GM12878 (cell line): ENCODE results near the gene PPP1R27. TPM values are rescaled to one million over a fixed set of nuclear protein-coding genes. Genes with fewer than 3 reads are reported as not detected.

Experiments
- ATAC-seq: fragments of 200-7000 bp; cut with Tn5 transposase; 3 replicates; pipeline ENCODE4 v1.9.1; 2020; ENCODE audit warnings: mild to moderate bottlenecking, moderate library complexity
- BruUV-seq: library from RNA; stranded (reverse); fragments of 400-500 nt; replicated peaks from 2 replicates; lab custom pipeline; 2021; lab: Mats Ljungman, UMichigan
- CTCF ChIA-PET: fragments of 300-600 bp; sonication (Branson Sonifier 250); formaldehyde crosslinking; extraction: SDS; loops from one replicate; lab custom pipeline; 2021; ENCODE audit warnings: inconsistent platforms; lab: Yijun Ruan, JAX
- POLR2A ChIA-PET: fragments of 350-600 bp; formaldehyde crosslinking; extraction: SDS; loops from one replicate; lab custom pipeline; 2021; ENCODE audit warnings: inconsistent platforms; lab: Charles Lee
- RAD21 ChIA-PET: fragments of 300-600 bp; sonication (Branson Sonifier 250); formaldehyde crosslinking; loops from one replicate; lab custom pipeline; 2023; ENCODE audit warnings: antibody characterized with exemption; ENCODE audit not compliant: unreplicated experiment; lab: Charles Lee
- SMC1A ChIA-PET: fragments of 300-600 bp; sonication (Branson Sonifier 250); formaldehyde crosslinking; loops from one replicate; lab custom pipeline; 2023; ENCODE audit not compliant: unreplicated experiment, uncharacterized antibody; lab: Charles Lee
- DNase-seq: peaks from one replicate; pipeline ENCODE4 v3.0.0-alpha.2; 2011; ENCODE audit warnings: low read depth, low spot score
- FAIRE-seq: peaks from 3 replicates; lab custom pipeline; 2011; peaks lifted over from hg19 to GRCh38; lab: Jason Lieb, UNC
- H2AFZ ChIP-seq: 2 replicates; pipeline ENCODE4 v1.6.0; 2011; ENCODE audit warnings: low read depth, low read length, control low read depth; ENCODE audit not compliant: control insufficient read depth
- H3K27ac ChIP-seq: 2 replicates; pipeline ENCODE4 v1.5.1; 2011; ENCODE audit warnings: control low read depth; ENCODE audit not compliant: control insufficient read depth, insufficient read depth
- H3K27me3 ChIP-seq, 2 experiments: replicated peaks in 1 of 2; 2 replicates each; pipeline versions ENCODE4 v1.6.0 to v1.6.1; 2011; ENCODE audit warnings: low read length in 1 of 2; ENCODE audit not compliant: control insufficient read depth in 2 of 2, insufficient read depth in 2 of 2
- H3K36me3 ChIP-seq, 2 experiments: 2 replicates each; pipeline ENCODE4 v1.5.1; 2011; ENCODE audit warnings: low read length in 1 of 2; ENCODE audit not compliant: control insufficient read depth in 2 of 2, insufficient read depth in 2 of 2
- H3K4me1 ChIP-seq: 2 replicates; pipeline ENCODE4 v1.6.1; 2011; ENCODE audit warnings: mild to moderate bottlenecking, low read length, moderate library complexity, mixed read lengths; ENCODE audit not compliant: control insufficient read depth, insufficient read depth
- H3K4me2 ChIP-seq: 2 replicates; pipeline ENCODE4 v1.6.0; 2011; ENCODE audit warnings: control low read depth; ENCODE audit not compliant: control insufficient read depth, insufficient read depth
- H3K4me3 ChIP-seq: fragments of 200-600 bp; sonication (generic); 2 replicates; pipeline ENCODE4 v1.5.1; 2016
- H3K79me2 ChIP-seq: 2 replicates; pipeline ENCODE4 v1.6.0; 2011; ENCODE audit warnings: low read length; ENCODE audit not compliant: control insufficient read depth, insufficient read depth
- H3K9ac ChIP-seq: 2 replicates; pipeline ENCODE4 v1.8.0; 2011; ENCODE audit warnings: low read length, control low read depth, mixed read lengths; ENCODE audit not compliant: control insufficient read depth, insufficient read depth
- H3K9me3 ChIP-seq: replicated peaks from 3 replicates; pipeline ENCODE4 v1.5.1; 2011; ENCODE audit warnings: mild to moderate bottlenecking, low read length; ENCODE audit not compliant: control insufficient read depth, insufficient read depth
- H4K20me1 ChIP-seq: 2 replicates; pipeline ENCODE4 v1.6.0; 2011; ENCODE audit not compliant: control insufficient read depth, insufficient read depth
- CHD2 ChIP-seq: IDR thresholded peaks from 2 replicates; pipeline ENCODE4 v1.6.1; 2011; ENCODE audit warnings: low read depth, low read length, improper control_type of control experiment, borderline replicate concordance
- DPF2 ChIP-seq: fragments of 450-650 bp; IDR thresholded peaks from 2 replicates; pipeline ENCODE4 v1.6.1; 2017; ENCODE audit warnings: mild to moderate bottlenecking
- EGR1 ChIP-seq, 2 experiments: IDR thresholded peaks; 1 replicate in 1 of 2; 2 replicates in 1 of 2; pipeline ENCODE4 v1.6.1; 2011 to 2012; ENCODE audit warnings: low read depth in 2 of 2, low read length in 2 of 2, borderline replicate concordance in 1 of 2, mild to moderate bottlenecking in 1 of 2, moderate library complexity in 1 of 2
- HDAC2 ChIP-seq: fragments of 200-600 bp; sonication (generic); IDR thresholded peaks from 2 replicates; pipeline ENCODE4 v1.6.1; 2017
- LARP7 ChIP-seq: fragments of 450-650 bp; IDR thresholded peaks from 2 replicates; pipeline ENCODE4 v1.6.1; 2017; ENCODE audit warnings: mild to moderate bottlenecking
- MXI1 ChIP-seq: fragments of 150-350 bp; IDR thresholded peaks from 2 replicates; pipeline ENCODE4 v1.6.1; 2011; ENCODE audit warnings: low read depth, mild to moderate bottlenecking, inconsistent platforms, low read length, improper control_type of control experiment
- MYB ChIP-seq: fragments of 150-350 bp; IDR thresholded peaks from 2 replicates; pipeline ENCODE4 v1.6.1; 2014; ENCODE audit warnings: mild to moderate bottlenecking, low read depth, low read length, borderline replicate concordance
- NFYA ChIP-seq: IDR thresholded peaks from 2 replicates; pipeline ENCODE4 v1.6.1; 2011; ENCODE audit warnings: low read depth, mild to moderate bottlenecking, low read length, improper control_type of control experiment, borderline replicate concordance
- NRF1 ChIP-seq: conservative IDR thresholded peaks from 2 replicates; pipeline ENCODE4 v1.6.1; 2011; ENCODE audit warnings: mild to moderate bottlenecking, low read depth, low read length, improper control_type of control experiment
- RAD51 ChIP-seq: fragments of 450-650 bp; IDR thresholded peaks from 2 replicates; pipeline ENCODE4 v1.6.1; 2016; ENCODE audit warnings: moderate library complexity, mild to moderate bottlenecking, inconsistent platforms
- RB1 ChIP-seq: fragments of 450-650 bp; formaldehyde crosslinking; IDR thresholded peaks from 2 replicates; pipeline ENCODE4 v1.6.1; 2017; ENCODE audit warnings: mild to moderate bottlenecking, borderline replicate concordance
- SP1 ChIP-seq: IDR thresholded peaks from one replicate; pipeline ENCODE4 v1.6.1; 2011; ENCODE audit warnings: low read depth, low read length
- YBX1 ChIP-seq: fragments of 450-650 bp; IDR thresholded peaks from 2 replicates; pipeline ENCODE4 v1.6.1; 2016; ENCODE audit warnings: antibody characterized with exemption
- ZNF592 ChIP-seq: fragments of 450-650 bp; IDR thresholded peaks from 2 replicates; pipeline ENCODE4 v1.6.1; 2017; ENCODE audit warnings: mild to moderate bottlenecking, moderate library complexity
- WGBS: methylation state at CpG from one replicate; pipeline ENCODE4 v1.1.6; 2016; ENCODE audit warnings: low lambda C conversion rate; ENCODE audit not compliant: insufficient replicate concordance, insufficient coverage; ENCODE audit errors: missing lambda C conversion rate; 5-methylcytosine and 5-hydroxymethylcytosine counted together
- in situ Hi-C: fragments of 300-500 bp; cut with MboI; formaldehyde crosslinking; loops from 9 replicates; pipeline ENCODE4 v1.14.3; 2018; ENCODE audit warnings: mixed read lengths
- intact Hi-C: fragments of 100-400 bp; cut with micrococcal nuclease; formaldehyde crosslinking; loops from one replicate; pipeline ENCODE4 v1.14.2; 2022; ENCODE audit not compliant: unreplicated experiment
- polyA plus RNA-seq, 11 experiments: library from polyadenylated mRNA; depleted of rRNA in 4 of 11; unstranded in 6 of 11; stranded (reverse) in 5 of 11; fragments of >200 nt; fragmentation: Nextera tagmentation in 4 of 11; fragmentation: Illumina TruSeq in 1 of 11; extraction: Ambion mirVana in 4 of 11; extraction: Trizol in 1 of 11; gene quantifications; 1 replicate in 1 of 11; 2 replicates in 10 of 11; pipeline versions ENCODE4 v1.2.1 to v1.2.3, GENCODE V29; 2011 to 2016; ENCODE audit warnings: inconsistent platforms in 2 of 11, missing spikeins in 2 of 11, low read depth in 1 of 11
- total RNA-seq, 4 experiments: library from RNA; depleted of rRNA in 3 of 4; stranded (reverse); fragments of >200 nt in 3 of 4; fragmentation: Illumina TruSeq in 1 of 4; extraction: Trizol in 1 of 4; gene quantifications; 2 replicates each; pipeline versions ENCODE4 v1.2.1 to v1.2.3, GENCODE V29; 2013 to 2021
- TF ChIP-seq, protein P1 (sequence below): fragments of 450-650 bp; IDR thresholded peaks from 2 replicates; pipeline ENCODE4 v1.6.1; 2014; ENCODE audit warnings: mild to moderate bottlenecking

The PPP1R27 gene
- total and polyA plus RNA-seq, 10 of the 15 experiments (the other 5 are each of a cell fraction or from before 2014, with no cell fraction given) = 0.17 to 1.6 (median 0.49) TPM; not detected in 3

DNA sequence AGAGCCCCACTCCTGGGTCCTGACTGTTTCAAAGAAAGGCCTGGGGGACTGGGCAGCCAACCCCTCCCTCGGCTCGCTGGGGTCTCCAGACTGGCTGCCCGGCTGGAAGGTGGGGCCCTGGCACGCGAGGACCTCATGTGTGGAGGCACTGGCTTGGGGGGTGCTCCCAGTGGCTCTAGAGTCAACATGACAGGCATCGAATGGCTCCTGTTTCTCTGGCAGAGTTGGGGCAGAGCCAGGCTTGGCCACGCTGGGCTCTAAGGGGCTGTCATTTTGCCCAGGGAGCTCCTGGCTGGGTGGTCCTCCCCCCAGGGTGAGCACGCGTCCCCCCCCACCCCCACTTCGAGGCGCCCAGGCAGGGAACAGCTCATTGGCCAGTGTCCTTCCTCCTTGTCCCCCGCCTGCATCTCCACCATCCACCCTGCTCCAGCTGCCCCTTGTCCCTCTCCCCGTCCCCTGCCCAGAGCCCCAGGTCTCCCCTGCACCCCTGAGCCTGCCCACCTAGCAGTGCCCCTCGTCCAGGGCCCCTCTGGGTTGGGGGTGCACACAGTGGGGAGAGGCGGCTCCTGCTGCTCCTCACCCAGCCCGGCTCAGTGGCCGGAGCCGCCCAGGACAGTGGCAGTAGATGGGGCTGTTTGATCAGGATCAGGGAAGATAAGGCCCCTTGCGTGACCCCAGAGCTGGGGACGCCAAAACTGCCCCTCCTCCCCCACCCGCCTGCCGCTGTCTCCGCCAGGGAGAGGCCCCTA, 28.2 kb downstream of the PPP1R27 start:
- H3K79me2 ChIP-seq = no peaks in the 10 kb centered on the region
- H3K4me3 ChIP-seq = no peak overlapping the region
- no peaks in the 10 kb centered on the region for H4K20me1 ChIP-seq
- WGBS = 20% methylated on average over 18 of the region's 23 CpGs
- ATAC-seq (no peak), DNase-seq (no peak), FAIRE-seq (no peak)
- H3K9me3 ChIP-seq = no peaks in the 10 kb centered on the region
- H3K36me3 ChIP-seq = no peaks in the 10 kb centered on the region
- SMC1A ChIA-PET = no interaction called here
- H2AFZ ChIP-seq = no peak overlapping the region
- H3K27ac ChIP-seq = no peak overlapping the region
- RAD21 ChIA-PET = no interaction called here
- H3K9ac ChIP-seq = no peak overlapping the region
- BruUV-seq = no TSS peak
- POLR2A ChIA-PET = no interaction called here
- in situ Hi-C loops = no loop called here
- CTCF ChIA-PET = no interaction called here
- no peaks in the 10 kb centered on the region for H3K4me1 ChIP-seq
- peaks cover 1 to 4% of the 10 kb centered on the region in 2 experiments; a peak in 1 of 4 replicates for H3K27me3 ChIP-seq
- intact Hi-C loops = no loop called here
- no peak overlapping the region for H3K4me2 ChIP-seq
- TF ChIP-seq RB1 = no peak
- no peak for TF ChIP-seq MYB
- TF ChIP-seq EGR1 (IDR thresholded peaks at IDR 0.05; ENCODE audit: borderline replicate concordance in 1 of 2, low read depth in 2 of 2, low read length in 2 of 2) = no peak
- no peak for TF ChIP-seq ZNF592
- TF ChIP-seq MXI1 = no peak
- no peak for TF ChIP-seq LARP7
- TF ChIP-seq HDAC2 = no peak
- TF ChIP-seq RAD51 = no peak
- no peak for TF ChIP-seq SP1
- TF ChIP-seq CHD2 = no peak
- no peak for TF ChIP-seq NFYA
- TF ChIP-seq YBX1 = no peak
- TF ChIP-seq, protein P1, sequence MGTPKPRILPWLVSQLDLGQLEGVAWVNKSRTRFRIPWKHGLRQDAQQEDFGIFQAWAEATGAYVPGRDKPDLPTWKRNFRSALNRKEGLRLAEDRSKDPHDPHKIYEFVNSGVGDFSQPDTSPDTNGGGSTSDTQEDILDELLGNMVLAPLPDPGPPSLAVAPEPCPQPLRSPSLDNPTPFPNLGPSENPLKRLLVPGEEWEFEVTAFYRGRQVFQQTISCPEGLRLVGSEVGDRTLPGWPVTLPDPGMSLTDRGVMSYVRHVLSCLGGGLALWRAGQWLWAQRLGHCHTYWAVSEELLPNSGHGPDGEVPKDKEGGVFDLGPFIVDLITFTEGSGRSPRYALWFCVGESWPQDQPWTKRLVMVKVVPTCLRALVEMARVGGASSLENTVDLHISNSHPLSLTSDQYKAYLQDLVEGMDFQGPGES = no peak
- TF ChIP-seq DPF2 = no peak
- no peak for TF ChIP-seq NRF1
